HG02763 (cell line): ENCODE results near the gene SYNCRIP.
"Not testable (repeated sequence)": the region's sequence is repeated elsewhere in the genome, so short reads cannot be mapped to it uniquely, and the experiment has no call there.

Experiments
- ATAC-seq: cut with Tn5 transposase; IDR thresholded peaks from one replicate; pipeline ENCODE4 v1.9.1; 2021; ENCODE audit warnings: mild to moderate bottlenecking, moderate library complexity; ENCODE audit not compliant: unreplicated experiment

SYNCRIP gene

GRCh38 chr6:85600713-85601313 is 41.9 kb downstream of the SYNCRIP start:
- no peak for ATAC-seq

GRCh38 chr6:85594197-85594930 is 48.3 kb downstream of the SYNCRIP start:
- ATAC-seq, result peak; percentile 1

GRCh38 chr6:85593438-85594196 is 49.1 kb downstream of the SYNCRIP start, which contains the start of gene SNX14:
Gene SNX14, minus strand, starts transcription at chr6:85593858. Its CDS starts 140 bp downstream, at chr6:85593718.
- ATAC-seq, result peak; percentile 91

- no peak for ATAC-seq
These were observed 50.7 kb downstream of the SYNCRIP start for GRCh38 chr6:85592033-85592432.

- no peak for ATAC-seq
These were observed 51.5 kb downstream of the SYNCRIP start for GRCh38 chr6:85591207-85591606.

GRCh38 chr6:85585741-85586140 is 56.9 kb downstream of the SYNCRIP start:
- no peak for ATAC-seq

- ATAC-seq, result not testable (repeated sequence)
These were observed 59.9 kb downstream of the SYNCRIP start for GRCh38 chr6:85582832-85583231.

- ATAC-seq, result no peak
These were observed 61.1 kb downstream of the SYNCRIP start for GRCh38 chr6:85581572-85581971.

GRCh38 chr6:85580878-85581267 is 61.8 kb downstream of the SYNCRIP start:
- peak; percentile 61 for ATAC-seq

GRCh38 chr6:85580118-85580877 is 62.4 kb downstream of the SYNCRIP start:
- ATAC-seq, result peak; percentile 10

- no peak for ATAC-seq
These were observed 63.1 kb downstream of the SYNCRIP start for GRCh38 chr6:85579581-85579980.

GRCh38 chr6:85576476-85576875 is 66.2 kb downstream of the SYNCRIP start:
- no peak for ATAC-seq

- no peak for ATAC-seq
These were observed 67.6 kb downstream of the SYNCRIP start for GRCh38 chr6:85574932-85575598.

GRCh38 chr6:85569323-85569722 is 73.4 kb downstream of the SYNCRIP start:
- no peak for ATAC-seq

- no peak for ATAC-seq
These were observed 74.3 kb downstream of the SYNCRIP start for GRCh38 chr6:85568411-85568810.

- no peak for ATAC-seq
These were observed 77.0 kb downstream of the SYNCRIP start for GRCh38 chr6:85565736-85566135.

GRCh38 chr6:85564223-85564622 is 78.5 kb downstream of the SYNCRIP start:
- ATAC-seq, result not testable (repeated sequence)
